ENCODE measurements around the gene CARD19. TPM values are rescaled to one million over a fixed set of nuclear protein-coding genes. Genes with fewer than 3 reads are reported as not detected.

CARD19 gene
- total and polyA plus RNA-seq, 2 experiments from 2014 or later, result 36.8 to 48.3 TPM

DNA sequence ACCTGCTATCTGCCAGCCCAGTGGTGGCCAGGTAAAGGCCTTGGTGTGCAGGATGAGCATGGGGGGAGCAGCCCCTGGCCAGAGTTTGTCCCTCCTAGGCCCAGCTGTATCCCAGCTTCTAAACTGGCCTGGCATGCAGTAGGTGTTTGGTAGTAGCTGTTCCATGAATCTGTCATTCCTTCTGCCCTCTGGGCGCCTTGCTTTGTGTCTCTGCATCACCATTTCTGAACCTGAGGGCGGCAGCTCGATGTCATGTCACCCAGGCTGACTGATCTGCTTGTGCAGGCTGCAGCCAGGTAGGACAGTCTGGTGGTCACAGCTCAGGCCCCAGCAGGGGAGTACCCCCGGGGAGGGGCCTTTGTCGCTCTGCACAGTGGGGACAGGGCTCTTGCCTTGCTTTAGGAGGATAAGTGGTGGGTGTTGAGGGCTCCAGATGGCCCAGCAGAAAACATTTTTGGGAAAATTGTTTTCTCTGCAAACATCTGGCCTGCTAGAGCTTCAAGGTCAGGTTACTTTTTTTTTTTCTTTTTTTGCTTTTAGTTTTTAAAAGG, 42.2 kb upstream of the CARD19 start (continued):
- TF ChIP-seq, protein P1, sequence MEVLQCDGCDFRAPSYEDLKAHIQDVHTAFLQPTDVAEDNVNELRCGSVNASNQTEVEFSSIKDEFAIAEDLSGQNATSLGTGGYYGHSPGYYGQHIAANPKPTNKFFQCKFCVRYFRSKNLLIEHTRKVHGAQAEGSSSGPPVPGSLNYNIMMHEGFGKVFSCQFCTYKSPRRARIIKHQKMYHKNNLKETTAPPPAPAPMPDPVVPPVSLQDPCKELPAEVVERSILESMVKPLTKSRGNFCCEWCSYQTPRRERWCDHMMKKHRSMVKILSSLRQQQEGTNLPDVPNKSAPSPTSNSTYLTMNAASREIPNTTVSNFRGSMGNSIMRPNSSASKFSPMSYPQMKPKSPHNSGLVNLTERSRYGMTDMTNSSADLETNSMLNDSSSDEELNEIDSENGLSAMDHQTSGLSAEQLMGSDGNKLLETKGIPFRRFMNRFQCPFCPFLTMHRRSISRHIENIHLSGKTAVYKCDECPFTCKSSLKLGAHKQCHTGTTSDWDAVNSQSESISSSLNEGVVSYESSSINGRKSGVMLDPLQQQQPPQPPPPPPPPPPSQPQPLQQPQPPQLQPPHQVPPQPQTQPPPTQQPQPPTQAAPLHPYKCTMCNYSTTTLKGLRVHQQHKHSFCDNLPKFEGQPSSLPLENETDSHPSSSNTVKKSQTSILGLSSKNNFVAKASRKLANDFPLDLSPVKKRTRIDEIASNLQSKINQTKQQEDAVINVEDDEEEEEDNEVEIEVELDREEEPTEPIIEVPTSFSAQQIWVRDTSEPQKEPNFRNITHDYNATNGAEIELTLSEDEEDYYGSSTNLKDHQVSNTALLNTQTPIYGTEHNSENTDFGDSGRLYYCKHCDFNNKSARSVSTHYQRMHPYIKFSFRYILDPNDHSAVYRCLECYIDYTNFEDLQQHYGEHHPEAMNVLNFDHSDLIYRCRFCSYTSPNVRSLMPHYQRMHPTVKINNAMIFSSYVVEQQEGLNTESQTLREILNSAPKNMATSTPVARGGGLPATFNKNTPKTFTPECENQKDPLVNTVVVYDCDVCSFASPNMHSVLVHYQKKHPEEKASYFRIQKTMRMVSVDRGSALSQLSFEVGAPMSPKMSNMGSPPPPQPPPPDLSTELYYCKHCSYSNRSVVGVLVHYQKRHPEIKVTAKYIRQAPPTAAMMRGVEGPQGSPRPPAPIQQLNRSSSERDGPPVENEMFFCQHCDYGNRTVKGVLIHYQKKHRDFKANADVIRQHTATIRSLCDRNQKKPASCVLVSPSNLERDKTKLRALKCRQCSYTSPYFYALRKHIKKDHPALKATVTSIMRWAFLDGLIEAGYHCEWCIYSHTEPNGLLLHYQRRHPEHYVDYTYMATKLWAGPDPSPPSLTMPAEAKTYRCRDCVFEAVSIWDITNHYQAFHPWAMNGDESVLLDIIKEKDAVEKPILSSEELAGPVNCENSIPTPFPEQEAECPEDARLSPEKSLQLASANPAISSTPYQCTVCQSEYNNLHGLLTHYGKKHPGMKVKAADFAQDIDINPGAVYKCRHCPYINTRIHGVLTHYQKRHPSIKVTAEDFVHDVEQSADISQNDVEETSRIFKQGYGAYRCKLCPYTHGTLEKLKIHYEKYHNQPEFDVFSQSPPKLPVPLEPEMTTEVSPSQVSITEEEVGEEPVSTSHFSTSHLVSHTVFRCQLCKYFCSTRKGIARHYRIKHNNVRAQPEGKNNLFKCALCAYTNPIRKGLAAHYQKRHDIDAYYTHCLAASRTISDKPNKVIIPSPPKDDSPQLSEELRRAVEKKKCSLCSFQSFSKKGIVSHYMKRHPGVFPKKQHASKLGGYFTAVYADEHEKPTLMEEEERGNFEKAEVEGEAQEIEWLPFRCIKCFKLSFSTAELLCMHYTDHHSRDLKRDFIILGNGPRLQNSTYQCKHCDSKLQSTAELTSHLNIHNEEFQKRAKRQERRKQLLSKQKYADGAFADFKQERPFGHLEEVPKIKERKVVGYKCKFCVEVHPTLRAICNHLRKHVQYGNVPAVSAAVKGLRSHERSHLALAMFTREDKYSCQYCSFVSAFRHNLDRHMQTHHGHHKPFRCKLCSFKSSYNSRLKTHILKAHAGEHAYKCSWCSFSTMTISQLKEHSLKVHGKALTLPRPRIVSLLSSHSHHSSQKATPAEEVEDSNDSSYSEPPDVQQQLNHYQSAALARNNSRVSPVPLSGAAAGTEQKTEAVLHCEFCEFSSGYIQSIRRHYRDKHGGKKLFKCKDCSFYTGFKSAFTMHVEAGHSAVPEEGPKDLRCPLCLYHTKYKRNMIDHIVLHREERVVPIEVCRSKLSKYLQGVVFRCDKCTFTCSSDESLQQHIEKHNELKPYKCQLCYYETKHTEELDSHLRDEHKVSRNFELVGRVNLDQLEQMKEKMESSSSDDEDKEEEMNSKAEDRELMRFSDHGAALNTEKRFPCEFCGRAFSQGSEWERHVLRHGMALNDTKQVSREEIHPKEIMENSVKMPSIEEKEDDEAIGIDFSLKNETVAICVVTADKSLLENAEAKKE (CRISPR knock-in tag; IDR thresholded peaks at IDR 0.05), result no peak
- TF ChIP-seq EZH2 (IDR thresholded peaks at IDR 0.05; ENCODE audit: low read depth, unreplicated experiment), result no peak

DNA sequence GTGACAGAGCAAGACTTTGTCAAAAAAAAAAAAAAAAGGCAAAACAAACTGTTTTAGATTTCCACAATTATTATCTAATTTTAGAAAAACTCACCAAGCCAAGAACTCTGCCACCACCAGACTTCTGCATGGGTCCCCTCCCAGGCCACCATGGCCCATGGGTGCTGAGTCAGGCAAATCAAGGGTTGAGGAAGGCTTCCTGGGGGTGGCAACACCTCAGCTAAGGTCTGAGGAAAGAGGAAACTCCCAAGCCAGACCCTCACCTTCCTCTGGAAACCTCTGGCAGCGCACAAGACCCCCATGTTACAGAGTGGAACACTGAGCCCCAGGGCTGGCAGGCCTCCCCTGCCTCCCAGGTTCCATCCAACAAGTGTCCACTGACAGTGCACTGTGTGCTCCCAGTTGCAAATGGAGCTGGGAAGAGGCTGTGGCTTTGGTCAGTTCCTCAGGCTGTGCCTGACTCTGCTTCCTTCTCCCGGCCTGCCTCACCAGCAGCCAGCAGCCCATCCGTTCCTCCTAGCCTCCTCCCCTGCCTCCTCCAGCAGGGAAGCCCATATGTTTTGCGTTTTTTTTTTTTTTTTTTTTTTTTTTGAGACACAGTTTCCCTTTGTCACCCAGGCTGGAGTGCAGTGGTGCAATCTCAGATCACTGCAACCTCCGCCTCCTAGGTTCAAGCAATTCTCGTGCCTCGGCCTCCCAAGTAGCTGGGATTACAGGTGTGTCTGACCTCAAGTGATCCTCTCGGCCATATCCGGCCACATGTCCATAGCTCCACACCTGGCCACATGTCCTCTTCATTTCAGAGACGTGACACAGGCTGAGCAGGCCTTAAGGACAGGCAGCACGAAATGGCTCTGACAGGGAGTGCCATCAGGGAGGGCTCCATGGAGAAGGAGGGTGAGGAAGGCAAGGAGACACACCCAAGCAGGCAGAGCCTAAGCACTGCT, 41.0 kb upstream of the CARD19 start:
- Mint-ChIP-seq H3K27me3 (ENCODE audit: insufficient read depth, low read depth, poor library complexity) (peaks cover 12% of the 10 kb centered on the region), H3K4me1 (peaks cover 28% of the 10 kb centered on the region), H3K9me3 (no peaks in the 10 kb centered on the region), H3K27ac (no peak overlapping the region), H3K36me3 (ENCODE audit: low read depth) (no peaks in the 10 kb centered on the region), H3K4me3 (no peak overlapping the region)
- TF ChIP-seq, protein P2, sequence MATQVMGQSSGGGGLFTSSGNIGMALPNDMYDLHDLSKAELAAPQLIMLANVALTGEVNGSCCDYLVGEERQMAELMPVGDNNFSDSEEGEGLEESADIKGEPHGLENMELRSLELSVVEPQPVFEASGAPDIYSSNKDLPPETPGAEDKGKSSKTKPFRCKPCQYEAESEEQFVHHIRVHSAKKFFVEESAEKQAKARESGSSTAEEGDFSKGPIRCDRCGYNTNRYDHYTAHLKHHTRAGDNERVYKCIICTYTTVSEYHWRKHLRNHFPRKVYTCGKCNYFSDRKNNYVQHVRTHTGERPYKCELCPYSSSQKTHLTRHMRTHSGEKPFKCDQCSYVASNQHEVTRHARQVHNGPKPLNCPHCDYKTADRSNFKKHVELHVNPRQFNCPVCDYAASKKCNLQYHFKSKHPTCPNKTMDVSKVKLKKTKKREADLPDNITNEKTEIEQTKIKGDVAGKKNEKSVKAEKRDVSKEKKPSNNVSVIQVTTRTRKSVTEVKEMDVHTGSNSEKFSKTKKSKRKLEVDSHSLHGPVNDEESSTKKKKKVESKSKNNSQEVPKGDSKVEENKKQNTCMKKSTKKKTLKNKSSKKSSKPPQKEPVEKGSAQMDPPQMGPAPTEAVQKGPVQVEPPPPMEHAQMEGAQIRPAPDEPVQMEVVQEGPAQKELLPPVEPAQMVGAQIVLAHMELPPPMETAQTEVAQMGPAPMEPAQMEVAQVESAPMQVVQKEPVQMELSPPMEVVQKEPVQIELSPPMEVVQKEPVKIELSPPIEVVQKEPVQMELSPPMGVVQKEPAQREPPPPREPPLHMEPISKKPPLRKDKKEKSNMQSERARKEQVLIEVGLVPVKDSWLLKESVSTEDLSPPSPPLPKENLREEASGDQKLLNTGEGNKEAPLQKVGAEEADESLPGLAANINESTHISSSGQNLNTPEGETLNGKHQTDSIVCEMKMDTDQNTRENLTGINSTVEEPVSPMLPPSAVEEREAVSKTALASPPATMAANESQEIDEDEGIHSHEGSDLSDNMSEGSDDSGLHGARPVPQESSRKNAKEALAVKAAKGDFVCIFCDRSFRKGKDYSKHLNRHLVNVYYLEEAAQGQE (IDR thresholded peaks at IDR 0.05; ENCODE audit: unreplicated experiment), result no peak
- TF ChIP-seq, protein P3, sequence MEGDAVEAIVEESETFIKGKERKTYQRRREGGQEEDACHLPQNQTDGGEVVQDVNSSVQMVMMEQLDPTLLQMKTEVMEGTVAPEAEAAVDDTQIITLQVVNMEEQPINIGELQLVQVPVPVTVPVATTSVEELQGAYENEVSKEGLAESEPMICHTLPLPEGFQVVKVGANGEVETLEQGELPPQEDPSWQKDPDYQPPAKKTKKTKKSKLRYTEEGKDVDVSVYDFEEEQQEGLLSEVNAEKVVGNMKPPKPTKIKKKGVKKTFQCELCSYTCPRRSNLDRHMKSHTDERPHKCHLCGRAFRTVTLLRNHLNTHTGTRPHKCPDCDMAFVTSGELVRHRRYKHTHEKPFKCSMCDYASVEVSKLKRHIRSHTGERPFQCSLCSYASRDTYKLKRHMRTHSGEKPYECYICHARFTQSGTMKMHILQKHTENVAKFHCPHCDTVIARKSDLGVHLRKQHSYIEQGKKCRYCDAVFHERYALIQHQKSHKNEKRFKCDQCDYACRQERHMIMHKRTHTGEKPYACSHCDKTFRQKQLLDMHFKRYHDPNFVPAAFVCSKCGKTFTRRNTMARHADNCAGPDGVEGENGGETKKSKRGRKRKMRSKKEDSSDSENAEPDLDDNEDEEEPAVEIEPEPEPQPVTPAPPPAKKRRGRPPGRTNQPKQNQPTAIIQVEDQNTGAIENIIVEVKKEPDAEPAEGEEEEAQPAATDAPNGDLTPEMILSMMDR (conservative IDR thresholded peaks at IDR 0.05; ENCODE audit: low read depth in 2 of 2), result no peak
- TF ChIP-seq POLR2AphosphoS5 (IDR thresholded peaks at IDR 0.05; ENCODE audit: low read depth) (no peak), EZH2 (IDR thresholded peaks at IDR 0.05; ENCODE audit: low read depth, unreplicated experiment) (no peak), ZNF114 (CRISPR knock-in tag; IDR thresholded peaks at IDR 0.05) (no peak), JUNB (IDR thresholded peaks at IDR 0.05; ENCODE audit: unreplicated experiment) (no peak)
- TF ChIP-seq, protein P4, sequence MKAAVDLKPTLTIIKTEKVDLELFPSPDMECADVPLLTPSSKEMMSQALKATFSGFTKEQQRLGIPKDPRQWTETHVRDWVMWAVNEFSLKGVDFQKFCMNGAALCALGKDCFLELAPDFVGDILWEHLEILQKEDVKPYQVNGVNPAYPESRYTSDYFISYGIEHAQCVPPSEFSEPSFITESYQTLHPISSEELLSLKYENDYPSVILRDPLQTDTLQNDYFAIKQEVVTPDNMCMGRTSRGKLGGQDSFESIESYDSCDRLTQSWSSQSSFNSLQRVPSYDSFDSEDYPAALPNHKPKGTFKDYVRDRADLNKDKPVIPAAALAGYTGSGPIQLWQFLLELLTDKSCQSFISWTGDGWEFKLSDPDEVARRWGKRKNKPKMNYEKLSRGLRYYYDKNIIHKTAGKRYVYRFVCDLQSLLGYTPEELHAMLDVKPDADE (IDR thresholded peaks at IDR 0.05), result no peak
- H3K27ac ChIP-seq (ENCODE audit: low read depth), result no peak overlapping the region
- peaks cover 32% of the 10 kb centered on the region for H3K4me1 ChIP-seq (ENCODE audit: insufficient read depth)
- no peak overlapping the region for H3K4me2 ChIP-seq
- DNase-seq (ENCODE audit: low spot score) (no peak), ATAC-seq (no peak)
- H4K20me1 ChIP-seq (replicated peaks; ENCODE audit: insufficient read depth), result no peaks in the 10 kb centered on the region
- peaks cover 4% of the 10 kb centered on the region for H3K27me3 ChIP-seq (ENCODE audit: insufficient read depth)
- H3F3A ChIP-seq (replicated peaks; ENCODE audit: low read depth), result 0 out of 2 replicates have a peak, but pooled peaks cover 5% of the 10 kb centered on the region
- no peaks in the 10 kb centered on the region for H3K9me2 ChIP-seq (ENCODE audit: insufficient read depth)
- no peak overlapping the region for H3K4me3 ChIP-seq
- H3K36me3 ChIP-seq (ENCODE audit: insufficient read depth), result no peaks in the 10 kb centered on the region
- no peaks in the 10 kb centered on the region for H3K79me2 ChIP-seq (replicated peaks; ENCODE audit: insufficient read depth)
- no peak overlapping the region for H2AFZ ChIP-seq
